Measurements from ENCODE around the gene PIGU. TPM values are rescaled to one million over a fixed set of nuclear protein-coding genes. Genes with fewer than 3 reads are reported as not detected.
A peak's percentile ranks its signal among the peaks of the same experiment; 100 is the strongest.

Gene PIGU
- total RNA-seq, 4 donors from 2014 or later = 12.8 to 14.1 (median 13.7) TPM

- ATAC-seq (no peak), DNase-seq (no peak)
- peaks cover 0 to 3% of the 10 kb centered on the region in 2 donors for H3K36me3 ChIP-seq
- intact Hi-C loops (cut with DNase I; ENCODE audit: low total_unique reads) = loop anchor here (2.0 kb wide), 1 partner anchor 77 kb away; the partner anchor contains the start of gene TP53INP2
- in situ Hi-C loops (cut with MboI; ENCODE audit: low sequenced_read_pairs in 4 of 4) = no loop called here
- H3K27me3 ChIP-seq = no peaks in the 10 kb centered on the region
- peak overlapping the region in 2 of 4 donors; percentile 11 to 27 for H3K4me3 ChIP-seq
- H3K27ac ChIP-seq = peak overlapping the region; percentile 75 to 84 (median 78)
- H3K4me1 ChIP-seq = peaks cover 32 to 35% of the 10 kb centered on the region in 2 donors
- TF ChIP-seq POLR2A (IDR thresholded peaks at IDR 0.05) (no peak), CTCF (IDR thresholded peaks at IDR 0.05 in 4 of 5, conservative IDR thresholded peaks at IDR 0.05 in 1 of 5) (no peak)
- H3K9me3 ChIP-seq = no peaks in the 10 kb centered on the region
Measured at GRCh38 chr20:34628026-34628425, 48.9 kb downstream of the PIGU start.

- intact Hi-C loops (cut with DNase I; ENCODE audit: low total_unique reads) (no loop called here), in situ Hi-C loops (cut with MboI; ENCODE audit: low sequenced_read_pairs in 4 of 4) (no loop called here)
- peak overlapping the region in 3 of 4 donors; percentile 11 to 37 (median 27) for H3K4me3 ChIP-seq
- TF ChIP-seq CTCF (IDR thresholded peaks at IDR 0.05 in 4 of 5, conservative IDR thresholded peaks at IDR 0.05 in 1 of 5) (no peak), POLR2A (IDR thresholded peaks at IDR 0.05) (peak in 1 of 2 donors; percentile 19)
- H3K36me3 ChIP-seq = no peaks in the 10 kb centered on the region
- peak overlapping the region; percentile 75 to 84 (median 78) for H3K27ac ChIP-seq
- H3K4me1 ChIP-seq = peaks cover 32 to 35% of the 10 kb centered on the region in 2 donors
- DNase-seq = no peak
- H3K9me3 ChIP-seq = no peaks in the 10 kb centered on the region
- H3K27me3 ChIP-seq = no peaks in the 10 kb centered on the region
- ATAC-seq = peak; percentile 84 to 85
Measured at GRCh38 chr20:34627458-34627857, 49.4 kb downstream of the PIGU start.

DNA sequence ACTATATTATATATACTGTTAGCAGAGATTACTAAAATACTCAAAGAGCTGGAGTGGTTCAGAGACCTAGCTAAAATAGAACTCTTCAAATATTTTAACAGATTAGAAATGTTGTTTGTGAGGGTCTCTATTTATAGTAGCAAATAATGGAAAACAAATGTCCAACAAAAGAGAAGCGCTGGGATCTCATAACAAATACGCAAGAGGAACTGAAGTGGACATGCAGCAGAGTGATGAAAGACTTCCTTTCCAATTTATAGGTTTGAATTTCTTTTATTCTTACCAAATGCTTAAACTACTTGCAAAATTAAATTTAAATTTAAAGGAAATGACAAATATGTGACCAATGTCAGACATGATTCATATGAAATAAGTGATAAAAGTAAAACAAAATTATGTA lies 49.9 kb downstream of the PIGU start:
- Histone ChIP-seq H3K9me3 (no peaks in the 10 kb centered on the region), H3K4me1 (peaks cover 32 to 35% of the 10 kb centered on the region in 2 donors), H3K36me3 (peaks cover 0 to under 1% of the 10 kb centered on the region in 2 donors), H3K27me3 (no peaks in the 10 kb centered on the region), H3K27ac (peak overlapping the region; percentile 75 to 84 (median 78)), H3K4me3 (peak overlapping the region in 3 of 4 donors; percentile 11 to 37 (median 27))
- in situ Hi-C loops (cut with MboI; ENCODE audit: low sequenced_read_pairs in 4 of 4) (no loop called here), intact Hi-C loops (cut with DNase I; ENCODE audit: low total_unique reads) (no loop called here)
- TF ChIP-seq CTCF (IDR thresholded peaks at IDR 0.05 in 4 of 5, conservative IDR thresholded peaks at IDR 0.05 in 1 of 5) = no peak
- no peak for TF ChIP-seq POLR2A (IDR thresholded peaks at IDR 0.05)
- DNase-seq = no peak
- ATAC-seq = peak in 1 of 2 donors; percentile 32

GRCh38 chr20:34624629-34625028 lies 52.3 kb downstream of the PIGU start:
- intact Hi-C loops (cut with DNase I; ENCODE audit: low total_unique reads) = no loop called here
- TF ChIP-seq CTCF (IDR thresholded peaks at IDR 0.05 in 4 of 5, conservative IDR thresholded peaks at IDR 0.05 in 1 of 5) = no peak
- TF ChIP-seq POLR2A (IDR thresholded peaks at IDR 0.05) = no peak
- in situ Hi-C loops (cut with MboI; ENCODE audit: low sequenced_read_pairs in 4 of 4) = no loop called here

More at GRCh38 chr20:34624629-34625028, 52.3 kb downstream of the PIGU start:
- DNase-seq (no peak), ATAC-seq (no peak)
- Histone ChIP-seq H3K9me3 (no peaks in the 10 kb centered on the region), H3K4me1 (peaks cover 28 to 29% of the 10 kb centered on the region in 2 donors), H3K27ac (peak overlapping the region; percentile 4 to 65 (median 59)), H3K4me3 (no peak overlapping the region), H3K36me3 (peaks cover 0 to 6% of the 10 kb centered on the region in 2 donors), H3K27me3 (no peaks in the 10 kb centered on the region)

Measured in gastrocnemius medialis (tissue), 4 donors.